Cardiac muscle cell (in vitro differentiated cells and primary cell): Measurements from ENCODE around the gene CACNG8. TPM values are rescaled to one million over a fixed set of nuclear protein-coding genes. Genes with fewer than 3 reads are reported as not detected.
A peak's percentile ranks its signal among the peaks of the same experiment; 100 is the strongest.

ENCODE experiments used
- DNase-seq, 2 donors: peaks; one replicate each; pipeline versions ENCODE4 v3.0.0 to v3.0.0-alpha.2; 2010 to 2017; ENCODE audit warnings: low read depth in 1 of 2, low spot score in 1 of 2
- H3K27ac ChIP-seq: fragments of 200-600 bp; sonication (generic); 2 replicates; pipeline ENCODE4 v1.5.1; 2016
- H3K27me3 ChIP-seq: fragments of 200-600 bp; sonication (generic); 2 replicates; pipeline ENCODE4 v1.6.0; 2016; ENCODE audit warnings: control low read depth
- H3K36me3 ChIP-seq: fragments of 200-600 bp; sonication (generic); 2 replicates; pipeline ENCODE4 v1.5.1; 2016; ENCODE audit warnings: control low read depth
- H3K4me1 ChIP-seq: fragments of 200-600 bp; sonication (generic); 2 replicates; pipeline ENCODE4 v1.8.1; 2017; ENCODE audit warnings: low read depth, mild to moderate bottlenecking, mixed run types
- H3K4me3 ChIP-seq: fragments of 200-600 bp; sonication (generic); 2 replicates; pipeline ENCODE4 v1.5.1; 2016; ENCODE audit warnings: mild to moderate bottlenecking
- H3K9me3 ChIP-seq: fragments of 200-600 bp; sonication (generic); 2 replicates; pipeline ENCODE4 v1.5.1; 2017; ENCODE audit warnings: low read depth, mild to moderate bottlenecking, control low read depth
- CTCF ChIP-seq: IDR thresholded peaks from 2 replicates; pipeline ENCODE4 v1.5.1; 2012; ENCODE audit warnings: low read depth, mild to moderate bottlenecking, low read length
- polyA plus RNA-seq: library from polyadenylated mRNA; unstranded; fragments of >200 nt; fragmentation: Nextera tagmentation; extraction: Ambion mirVana; gene quantifications from 2 replicates; pipeline ENCODE4 v1.2.1, GENCODE V29; 2016
- total RNA-seq: library from RNA; depleted of rRNA; stranded (reverse); fragments of >200 nt; gene quantifications from 2 replicates; pipeline ENCODE4 v1.2.3, GENCODE V29; 2016

The CACNG8 gene
- total and polyA plus RNA-seq, 2 experiments from 2014 or later: 0.68 to 0.77 TPM

GRCh38 chr19:53936029-53936428 lies 26.7 kb upstream of the CACNG8 start:
- H3K9me3 ChIP-seq: no peaks in the 10 kb centered on the region
- H3K36me3 ChIP-seq: no peaks in the 10 kb centered on the region
- no peaks in the 10 kb centered on the region for H3K4me1 ChIP-seq

DNA sequence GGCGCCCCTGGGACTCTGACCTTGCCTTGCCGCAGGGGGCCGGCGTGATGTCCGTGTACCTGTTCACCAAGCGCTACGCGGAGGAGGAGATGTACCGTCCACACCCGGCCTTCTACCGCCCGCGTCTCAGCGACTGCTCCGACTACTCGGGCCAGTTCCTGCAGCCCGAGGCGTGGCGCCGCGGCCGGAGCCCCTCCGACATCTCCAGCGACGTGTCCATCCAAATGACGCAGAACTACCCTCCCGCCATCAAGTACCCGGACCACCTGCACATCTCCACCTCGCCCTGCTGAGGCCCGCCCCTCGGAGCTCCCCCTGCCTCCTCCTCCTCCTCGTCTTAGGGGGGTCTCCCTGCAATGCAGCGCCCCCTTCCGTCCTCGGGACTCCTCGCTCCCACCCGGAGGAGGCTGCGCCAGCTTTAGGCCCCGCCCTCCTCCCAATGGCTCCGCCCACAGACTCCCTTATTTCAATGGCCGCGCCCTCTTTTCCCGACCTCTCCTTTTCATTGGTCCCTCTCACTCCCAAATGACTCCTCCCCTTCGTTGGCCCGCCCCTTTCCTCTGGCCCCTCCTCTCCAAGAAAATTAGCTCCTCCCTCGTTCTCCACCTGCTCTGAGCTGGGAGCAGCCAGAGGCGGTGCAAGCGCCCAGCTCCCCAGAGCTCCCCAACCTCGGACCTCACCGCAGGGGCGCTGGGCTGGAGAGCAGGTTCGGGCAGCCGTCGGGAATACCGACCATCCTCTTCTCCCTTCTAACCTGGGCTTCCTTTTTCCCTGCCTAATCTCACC lies 20.5 kb upstream of the CACNG8 start:
- Histone ChIP-seq H3K9me3 (no peaks in the 10 kb centered on the region), H3K36me3 (no peaks in the 10 kb centered on the region), H3K27me3 (peaks cover 38% of the 10 kb centered on the region), H3K4me1 (no peaks in the 10 kb centered on the region), H3K4me3 (no peak overlapping the region), H3K27ac (no peak overlapping the region)
- TF ChIP-seq CTCF: no peak
- DNase-seq: peak in 1 of 2 donors; percentile 62

More at GRCh38 chr19:53936029-53936428, 26.7 kb upstream of the CACNG8 start:
- Histone ChIP-seq H3K4me3 (no peak overlapping the region), H3K27ac (no peak overlapping the region), H3K27me3 (peaks cover under 1% of the 10 kb centered on the region)
- no peak for DNase-seq
- no peak for TF ChIP-seq CTCF

GRCh38 chr19:53944416-53944815 lies 18.3 kb upstream of the CACNG8 start:
- Histone ChIP-seq H3K27me3 (peaks cover 38% of the 10 kb centered on the region), H3K27ac (no peak overlapping the region), H3K36me3 (no peaks in the 10 kb centered on the region), H3K9me3 (no peaks in the 10 kb centered on the region), H3K4me1 (no peaks in the 10 kb centered on the region), H3K4me3 (no peak overlapping the region)
- no peak for DNase-seq
- no peak for TF ChIP-seq CTCF

- Histone ChIP-seq H3K4me1 (no peaks in the 10 kb centered on the region), H3K27me3 (peaks cover 38% of the 10 kb centered on the region), H3K27ac (no peak overlapping the region), H3K4me3 (no peak overlapping the region), H3K9me3 (no peaks in the 10 kb centered on the region), H3K36me3 (no peaks in the 10 kb centered on the region)
- no peak for DNase-seq
- TF ChIP-seq CTCF: no peak
These were observed 17.8 kb upstream of the CACNG8 start for GRCh38 chr19:53944933-53945332.

- Histone ChIP-seq H3K36me3 (no peaks in the 10 kb centered on the region), H3K4me1 (no peaks in the 10 kb centered on the region), H3K9me3 (no peaks in the 10 kb centered on the region), H3K4me3 (no peak overlapping the region), H3K27me3 (peaks cover 38% of the 10 kb centered on the region), H3K27ac (no peak overlapping the region)
- TF ChIP-seq CTCF: no peak
- peak in 1 of 2 donors; percentile 47 for DNase-seq
These were observed 17.3 kb upstream of the CACNG8 start for GRCh38 chr19:53945441-53945840.
